Stimulated activated naive CD4-positive, alpha-beta T cell (primary cell): ENCODE results near the gene NANOS3.

ENCODE experiments used
- DNase-seq, 6 experiments: peaks; one replicate each; lab custom pipeline; 2025; lab: John Stamatoyannopoulos, UW

NANOS3 gene

DNA sequence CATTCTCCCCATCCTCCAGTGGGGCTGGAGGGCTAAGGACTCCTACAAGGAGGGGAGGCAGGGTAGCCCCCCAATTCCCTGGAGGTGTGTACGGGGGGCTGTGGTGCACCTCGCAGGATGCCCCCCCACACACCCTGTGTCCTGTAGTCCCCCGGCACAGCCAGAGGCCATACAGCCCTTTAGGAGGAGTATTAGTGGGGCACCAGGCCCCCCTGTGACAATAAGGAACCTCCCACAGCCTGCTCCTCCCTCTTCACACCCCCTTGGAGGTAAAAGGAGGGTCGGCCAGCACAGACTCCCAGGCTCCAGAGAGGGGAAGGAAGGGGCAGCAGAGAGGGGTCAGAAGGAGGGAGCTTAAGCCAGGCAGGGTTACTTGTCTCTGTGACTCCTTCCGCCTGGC, at the start of gene NANOS3:
Gene NANOS3, plus strand, starts transcription at position 301 of the 400 bp plus-strand sequence. CDS start 115 bp downstream, outside the sequence.
- DNase-seq = no peak

DNA sequence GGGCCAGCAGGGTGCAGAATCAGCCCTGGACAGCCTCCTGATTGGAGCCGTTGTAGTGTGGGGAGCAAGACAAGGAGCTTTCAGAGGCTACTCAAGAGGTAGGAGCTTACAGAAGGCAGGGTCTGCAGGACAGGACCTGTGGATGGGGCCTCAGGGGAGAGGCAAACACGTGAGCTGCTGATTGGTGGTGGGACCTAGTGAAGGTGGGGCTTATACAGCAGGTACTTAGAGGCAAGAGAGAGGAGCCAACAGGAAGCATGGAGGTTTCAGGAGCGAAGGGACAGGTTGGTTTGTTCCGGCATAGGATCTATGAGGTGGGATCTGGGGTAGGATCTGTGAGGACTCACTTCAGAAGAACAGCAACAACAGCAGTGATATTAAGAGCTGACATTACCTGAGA, 49.3 kb upstream of the NANOS3 start:
- DNase-seq = no peak

DNA sequence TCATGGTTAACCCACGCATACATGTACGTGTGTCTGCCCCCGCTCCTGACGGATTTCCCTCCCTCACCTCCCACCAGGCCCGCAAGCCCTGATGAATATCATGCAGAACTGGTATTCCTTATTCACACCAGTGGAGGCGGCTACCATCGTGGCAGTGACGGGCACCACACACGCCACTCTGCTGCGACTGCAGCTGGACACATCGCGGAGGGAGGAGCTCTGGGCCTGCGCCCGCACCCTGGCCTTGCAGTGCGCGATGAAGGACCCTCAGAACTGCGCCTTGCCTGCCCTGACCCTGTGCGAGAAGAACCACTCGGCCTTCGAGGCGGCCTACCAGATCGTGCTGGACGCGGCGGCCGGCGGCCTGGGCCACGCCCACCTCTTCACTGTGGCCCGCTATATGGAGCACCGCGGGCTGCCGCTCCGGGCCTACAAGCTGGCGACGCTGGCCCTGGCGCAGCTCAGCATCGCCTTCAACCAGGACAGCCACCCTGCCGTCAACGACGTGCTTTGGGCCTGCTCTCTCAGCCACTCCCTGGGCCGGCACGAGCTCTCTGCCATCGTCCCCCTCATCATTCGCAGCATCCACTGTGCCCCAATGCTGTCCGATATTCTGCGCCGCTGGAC, 46.7 kb upstream of the NANOS3 start:
- DNase-seq = no peak

DNA sequence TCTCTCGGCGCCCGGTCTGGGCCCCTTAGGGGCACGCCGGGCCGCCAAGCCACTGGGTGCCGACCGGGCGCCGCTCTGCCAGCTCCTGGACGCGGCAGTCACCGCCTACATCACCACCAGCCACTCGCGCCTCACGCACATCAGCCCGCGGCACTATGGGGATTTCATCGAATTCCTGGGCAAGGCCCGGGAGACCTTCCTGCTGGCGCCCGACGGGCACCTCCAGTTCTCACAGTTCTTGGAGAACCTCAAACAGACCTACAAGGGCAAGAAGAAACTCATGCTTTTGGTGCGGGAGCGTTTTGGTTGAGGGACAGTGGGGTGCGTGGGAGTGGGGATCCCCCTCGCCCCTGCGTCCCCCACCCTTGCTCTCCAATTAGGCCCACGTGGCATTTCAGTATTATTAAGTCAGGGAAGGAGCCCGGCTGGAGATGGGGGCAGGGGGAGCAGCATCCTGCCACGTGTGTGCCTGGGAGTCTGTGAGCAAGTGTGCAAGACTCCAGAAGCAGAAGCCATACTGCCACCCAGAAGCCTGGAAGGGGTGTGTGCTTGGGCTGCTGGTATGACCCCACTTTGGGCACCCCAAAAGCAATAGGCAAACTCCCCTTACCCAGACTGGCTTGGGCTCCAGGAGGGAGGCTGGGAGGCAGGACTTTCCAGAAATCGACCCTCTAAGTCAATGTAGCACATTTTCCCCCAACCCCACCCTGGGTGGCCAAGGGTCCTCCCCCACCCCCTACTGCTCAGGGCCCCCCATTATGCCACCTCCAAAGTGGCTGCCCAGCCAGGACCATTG, 46.0 kb upstream of the NANOS3 start:
- DNase-seq = no peak

DNA sequence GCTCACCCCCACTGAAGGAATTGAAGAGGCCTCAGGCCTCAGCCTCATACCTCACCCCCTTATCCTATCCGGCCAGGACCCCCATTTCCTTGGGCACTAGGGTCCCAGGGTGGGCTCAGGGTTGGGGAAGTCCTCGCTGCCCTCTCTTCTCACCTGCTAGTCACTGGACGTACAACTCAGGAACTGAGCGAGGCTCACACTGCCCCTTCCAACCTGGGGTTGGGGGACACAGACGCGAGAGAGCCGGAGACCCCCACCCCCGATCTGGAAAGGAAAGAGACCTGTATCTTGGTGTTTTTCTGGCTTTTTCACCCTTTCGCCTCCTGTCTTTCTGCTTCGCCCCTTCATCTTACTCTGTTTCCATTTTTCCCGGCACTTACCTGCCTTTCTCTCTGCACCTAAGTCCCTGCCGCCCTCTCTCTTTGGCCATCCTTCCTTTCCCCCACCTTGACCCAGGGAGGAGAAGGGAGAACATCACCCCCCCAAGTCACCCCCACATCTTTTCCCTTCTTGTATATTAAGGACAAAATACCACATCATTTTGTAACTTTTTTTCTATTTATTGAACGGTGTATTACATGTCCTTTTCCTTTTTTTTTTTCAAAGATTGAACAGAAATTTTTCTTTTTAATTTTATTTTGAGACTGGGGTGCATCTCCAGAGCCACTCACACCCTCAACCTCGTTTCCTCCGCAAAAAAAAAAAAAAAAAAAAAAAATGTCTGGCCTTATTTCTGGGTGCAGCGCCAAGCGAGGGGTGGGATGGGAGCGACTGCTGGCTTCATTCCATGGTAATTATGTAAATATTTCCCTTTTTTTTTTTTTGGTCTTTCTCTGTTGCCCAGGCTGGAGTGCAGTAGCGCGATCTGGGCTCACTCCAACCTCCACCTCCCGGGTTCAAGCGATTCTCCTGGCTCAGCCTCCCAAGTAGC, 45.1 kb upstream of the NANOS3 start:
- DNase-seq = no peak

DNA sequence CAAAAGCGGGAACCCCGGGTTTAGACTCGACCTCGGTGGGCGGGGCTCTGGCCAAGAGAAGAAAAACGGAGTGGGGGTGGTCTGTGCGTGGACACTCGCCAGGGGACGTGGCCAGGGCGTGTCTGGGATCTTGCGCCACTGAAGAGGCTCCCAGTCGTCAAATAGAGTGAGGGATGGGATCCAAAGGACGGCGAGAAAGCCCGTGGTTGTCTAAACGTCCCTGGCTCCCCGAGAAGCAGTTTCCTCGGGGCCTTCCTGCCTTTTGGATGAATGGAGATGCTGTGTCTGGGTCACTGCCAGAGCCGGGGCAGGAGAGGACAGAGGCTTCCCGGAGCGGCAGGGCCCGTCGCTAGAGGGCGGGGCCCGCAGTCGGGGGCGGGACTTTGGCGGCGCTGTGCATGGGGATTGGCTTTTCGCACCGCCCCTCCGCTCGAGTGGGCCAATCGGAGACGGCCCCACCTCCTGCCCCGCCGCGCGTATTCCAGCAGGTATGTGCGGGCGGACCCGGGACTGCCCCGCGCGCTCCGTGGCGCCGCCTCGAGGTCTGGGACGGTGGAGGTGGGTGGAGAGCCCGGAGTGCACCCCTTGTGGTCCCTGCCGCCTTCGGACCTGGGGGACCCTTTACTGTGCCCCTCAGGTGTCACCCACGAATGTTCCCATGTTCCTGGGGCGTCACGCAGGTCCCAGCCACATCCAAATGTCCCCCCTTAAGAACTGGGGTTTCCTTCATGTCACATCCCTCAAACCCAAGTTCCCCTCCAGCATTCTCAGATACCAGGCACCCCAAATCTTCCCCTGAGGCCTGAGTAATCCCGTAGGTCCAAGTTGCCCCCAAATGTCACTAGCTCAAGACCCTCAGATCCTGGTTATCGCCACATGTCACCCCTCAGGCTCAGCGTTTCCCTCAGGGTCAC, 43.3 kb upstream of the NANOS3 start:
- DNase-seq = peak; percentile 82 to 91 (median 90)

DNA sequence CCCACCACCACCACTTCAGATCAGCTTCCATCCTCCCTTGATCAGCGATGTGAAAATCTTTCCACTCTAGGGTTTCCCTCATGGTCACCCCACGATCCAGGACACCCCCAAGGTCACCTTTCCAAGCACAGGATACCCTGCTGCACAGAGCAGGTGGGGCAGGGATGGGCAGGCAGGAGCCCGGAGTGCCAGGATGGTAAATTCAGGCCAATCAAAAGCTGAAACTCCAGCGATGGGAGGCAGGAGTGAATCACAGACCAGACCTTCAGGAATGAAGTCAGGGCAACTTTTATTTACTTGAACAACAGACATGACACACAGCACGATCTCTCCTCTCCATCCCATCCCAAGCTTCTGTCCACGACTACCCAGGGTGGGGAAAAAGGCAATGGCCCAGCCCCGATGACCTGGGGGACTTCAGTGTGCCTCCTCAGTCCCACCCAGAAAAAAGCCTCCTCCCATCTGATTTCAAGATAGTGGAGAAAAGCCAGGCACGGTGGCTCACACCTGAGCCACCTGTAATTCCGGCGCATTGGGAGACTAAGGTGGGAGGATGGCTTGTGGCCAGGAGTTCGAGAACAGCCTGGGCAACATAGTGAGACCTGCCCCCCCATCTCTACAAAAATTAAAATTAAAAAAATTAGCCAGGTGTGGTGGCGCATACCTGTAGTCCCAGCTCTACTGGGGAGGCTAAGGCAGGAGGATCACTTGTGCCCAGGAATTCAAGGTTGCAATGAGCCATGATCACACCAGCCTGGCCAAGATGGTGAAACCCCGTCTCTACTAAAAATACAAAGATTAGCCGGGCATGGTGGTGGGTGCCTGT, 42.5 kb upstream of the NANOS3 start:
- DNase-seq = peak in 2 of 6 experiments; percentile 25 to 44

DNA sequence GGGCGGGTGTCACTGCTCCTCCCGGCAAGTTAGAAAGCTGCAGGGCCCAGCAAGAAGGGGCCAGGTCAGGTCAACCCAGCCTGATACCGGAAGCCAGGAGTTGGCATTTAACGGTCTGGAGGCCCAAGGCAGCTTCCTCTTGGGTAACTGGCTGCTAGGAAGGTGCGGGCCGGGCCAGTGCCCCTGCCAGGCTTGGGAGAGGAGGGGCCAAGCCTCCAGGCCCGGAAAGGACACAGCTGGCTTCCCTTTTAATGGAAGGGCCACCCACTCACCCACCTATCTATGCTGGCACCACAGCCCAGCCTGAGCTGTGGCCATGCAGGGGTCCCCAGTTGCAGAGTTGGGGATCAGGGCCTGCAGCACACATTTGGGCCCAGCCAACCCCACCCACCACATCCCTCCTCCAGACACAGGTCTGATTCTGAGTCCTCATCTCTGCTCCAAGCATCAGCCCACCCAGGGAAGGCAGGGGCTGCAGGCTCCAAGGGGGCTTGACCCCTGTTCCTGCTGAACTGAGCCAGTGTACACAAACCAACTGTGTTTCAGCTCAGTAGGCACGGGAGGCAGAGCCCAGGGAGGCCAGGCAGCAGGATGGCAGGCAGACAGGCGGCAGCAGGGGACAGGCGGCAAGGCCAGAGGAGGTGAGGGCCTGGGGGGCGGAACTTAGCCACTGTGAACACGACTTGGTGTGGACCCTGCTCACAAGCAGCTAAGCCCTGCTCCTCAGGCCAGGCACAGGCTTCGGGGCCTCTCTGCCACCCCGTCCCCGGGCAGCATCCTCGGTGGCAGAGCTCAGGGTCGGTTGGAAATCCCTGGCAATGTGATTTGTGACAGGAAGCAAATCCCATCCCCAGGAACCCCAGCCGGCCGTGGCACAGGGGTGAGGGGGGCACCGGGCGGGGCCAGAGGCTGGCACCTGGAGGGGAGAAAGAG, 40.9 kb upstream of the NANOS3 start:
- peak in 1 of 6 experiments; percentile 36 for DNase-seq

DNA sequence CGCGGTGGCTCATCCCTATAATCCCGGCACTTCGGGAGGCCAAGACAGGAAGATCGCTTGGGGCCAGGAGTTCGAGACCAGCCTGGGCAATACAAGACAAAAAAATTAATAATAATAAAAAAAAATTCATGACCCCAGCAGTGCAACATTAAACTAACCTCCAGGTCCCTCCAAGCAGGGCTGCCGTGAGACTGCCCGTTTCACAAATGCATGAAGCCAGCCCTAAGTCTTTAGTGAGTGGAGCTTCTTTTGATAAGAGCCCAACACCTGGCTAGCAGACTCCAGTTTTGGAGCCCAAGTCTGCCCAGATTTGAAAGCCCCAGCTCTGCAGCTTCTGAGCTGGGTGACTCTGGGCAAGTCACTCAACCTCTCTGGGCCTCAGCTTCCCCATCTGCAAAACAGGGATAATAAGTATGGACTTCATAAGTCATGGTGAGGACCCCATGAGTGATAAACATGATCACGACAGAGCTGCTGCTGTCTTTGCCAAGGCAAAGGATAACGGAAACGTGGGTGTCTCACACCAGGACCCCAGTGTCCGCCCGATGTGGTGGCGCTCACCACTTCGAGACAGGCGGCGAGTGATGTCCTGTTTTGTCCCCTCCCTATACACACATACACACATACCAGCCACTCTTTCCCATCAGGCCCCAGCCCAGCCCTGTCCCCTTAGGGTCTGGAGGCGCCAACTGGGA, 38.4 kb upstream of the NANOS3 start:
- DNase-seq = peak in 1 of 6 experiments; percentile 53

DNA sequence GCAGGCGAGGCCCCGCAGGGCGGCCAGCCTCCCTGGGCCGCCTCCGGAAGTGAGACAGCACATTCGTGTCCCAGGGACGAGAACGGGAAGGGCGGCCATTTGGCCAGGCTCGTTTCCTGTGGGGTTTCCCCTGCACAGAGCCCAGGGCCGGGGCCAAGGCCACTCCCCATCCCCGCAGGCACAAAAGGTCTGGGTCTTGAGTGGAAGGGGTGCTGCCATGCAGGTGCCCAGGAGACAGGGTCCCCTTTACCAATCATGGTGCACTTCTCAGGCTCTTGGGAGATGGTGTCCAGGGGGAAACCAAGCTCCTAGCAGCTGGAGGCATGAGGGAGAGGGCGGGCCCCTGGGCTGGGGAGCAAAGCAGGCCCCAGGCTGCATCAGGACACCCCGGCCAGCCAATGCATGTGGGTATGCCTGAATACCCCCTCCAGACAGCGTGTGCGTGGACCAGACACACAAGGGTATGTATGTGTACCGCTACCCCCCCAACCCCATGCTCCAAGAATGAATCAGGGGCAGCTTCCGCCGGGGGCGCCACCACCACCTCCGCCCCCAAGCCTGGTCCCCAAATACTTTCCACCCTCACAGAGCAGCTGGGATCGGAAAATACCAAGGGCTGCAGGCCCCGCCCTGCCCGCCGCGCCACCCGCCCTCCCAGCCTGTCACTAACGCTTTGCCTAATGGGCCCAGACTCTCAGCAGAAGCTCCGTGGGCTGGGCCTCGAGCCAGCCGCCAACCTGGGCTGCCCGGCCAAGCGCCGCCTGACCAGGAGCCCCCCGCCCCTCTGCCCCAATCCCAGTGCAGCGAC, 37.6 kb upstream of the NANOS3 start:
- peak in 5 of 6 experiments; percentile 56 to 80 (median 70) for DNase-seq

DNA sequence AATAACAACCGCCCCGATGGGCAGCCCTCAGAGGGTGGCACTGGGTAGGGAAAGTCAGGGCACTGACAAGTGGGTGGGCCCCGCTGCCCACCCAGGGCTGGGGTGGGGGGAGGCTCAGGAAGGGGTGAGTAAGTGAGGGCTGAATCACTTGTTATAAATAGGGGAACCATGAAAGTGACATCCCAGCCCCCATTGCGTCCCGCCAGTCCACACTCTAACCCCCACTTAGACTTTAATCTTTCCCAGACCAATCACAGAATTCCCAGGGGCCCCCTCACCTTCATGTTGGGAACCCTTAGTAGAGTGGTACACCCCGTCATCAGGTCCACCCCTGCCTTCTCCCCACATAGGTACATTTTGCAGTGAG, 37.0 kb upstream of the NANOS3 start:
- DNase-seq = no peak

DNA sequence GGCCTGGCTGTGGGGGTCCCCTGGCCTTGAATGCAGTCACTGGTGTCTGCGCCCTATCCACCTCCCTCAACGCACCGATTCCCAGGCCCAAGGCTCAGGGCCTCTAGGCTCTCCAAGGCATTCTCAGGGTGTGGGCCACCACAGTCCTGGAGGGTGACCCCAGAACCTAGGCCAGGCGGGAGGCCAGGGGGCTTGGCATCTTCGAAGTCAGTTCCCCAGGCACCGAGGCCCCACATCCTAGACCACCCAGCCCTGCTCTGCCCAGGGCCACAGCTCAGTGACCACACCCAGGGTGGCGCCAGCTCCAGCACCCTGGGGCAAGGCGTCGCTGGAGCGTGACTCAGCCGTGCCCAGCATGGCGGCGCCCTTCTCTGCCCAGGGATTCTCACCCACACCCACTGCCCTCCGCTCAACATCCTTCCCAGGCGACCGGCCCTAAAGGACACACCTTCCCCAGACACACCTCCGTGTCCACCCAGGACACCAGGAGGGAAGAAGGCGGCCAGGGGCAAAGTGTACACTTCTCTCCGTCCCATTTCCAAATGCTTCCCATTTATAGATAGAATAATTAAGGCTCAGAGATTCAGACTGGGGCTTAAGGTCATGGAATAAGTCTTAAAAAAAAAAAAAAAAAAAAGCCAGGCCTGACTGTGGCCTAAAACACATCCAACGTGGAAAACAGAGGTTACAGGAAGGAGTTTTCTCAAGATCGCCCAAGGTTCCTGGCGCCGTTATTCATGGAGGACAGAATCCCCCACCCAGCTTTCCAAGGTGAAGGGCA, 36.4 kb upstream of the NANOS3 start:
- DNase-seq = peak in 1 of 6 experiments; percentile 50

DNA sequence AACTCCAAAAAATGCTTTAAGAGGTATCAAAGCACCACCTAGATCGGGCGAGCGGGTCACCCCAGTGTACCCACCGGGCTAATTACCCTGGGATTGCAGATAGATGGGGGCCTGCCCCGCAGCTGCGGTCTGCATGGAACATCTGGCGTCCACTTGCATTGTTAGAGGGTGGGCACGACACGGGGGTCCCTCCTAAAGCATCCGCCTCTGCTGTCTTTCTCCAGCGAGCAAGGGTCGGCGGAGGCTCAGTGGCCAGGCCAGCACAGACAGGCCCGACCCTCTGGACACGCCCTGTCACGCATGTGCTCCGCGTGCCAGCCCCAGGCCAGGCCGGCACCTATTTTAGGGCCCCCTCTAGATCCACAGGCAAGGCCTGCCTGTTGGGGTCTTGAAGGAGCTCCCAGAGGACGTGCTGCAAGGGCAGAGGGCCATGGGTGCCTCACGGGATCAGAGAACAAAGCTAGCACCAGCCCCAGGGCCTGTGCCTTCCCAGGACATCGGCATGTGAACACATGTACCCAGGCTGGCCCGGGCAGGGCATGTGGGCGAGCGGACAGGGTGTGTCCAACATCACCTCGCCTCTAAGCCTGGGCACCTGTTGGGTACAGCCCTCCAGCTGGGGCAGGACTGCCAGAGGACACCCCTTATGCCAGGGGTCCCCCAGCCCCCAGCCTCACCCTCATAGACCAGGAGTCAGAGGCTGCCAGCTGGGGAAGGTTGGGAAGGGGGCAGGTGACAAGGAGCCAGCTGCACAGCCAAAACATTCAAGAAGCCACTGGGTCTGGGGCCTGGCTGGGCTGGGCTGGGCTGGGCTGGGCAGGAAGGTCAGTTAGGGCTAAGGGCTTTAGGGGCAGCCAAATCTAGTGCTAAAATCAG, 35.6 kb upstream of the NANOS3 start:
- peak in 1 of 6 experiments; percentile 28 for DNase-seq

DNA sequence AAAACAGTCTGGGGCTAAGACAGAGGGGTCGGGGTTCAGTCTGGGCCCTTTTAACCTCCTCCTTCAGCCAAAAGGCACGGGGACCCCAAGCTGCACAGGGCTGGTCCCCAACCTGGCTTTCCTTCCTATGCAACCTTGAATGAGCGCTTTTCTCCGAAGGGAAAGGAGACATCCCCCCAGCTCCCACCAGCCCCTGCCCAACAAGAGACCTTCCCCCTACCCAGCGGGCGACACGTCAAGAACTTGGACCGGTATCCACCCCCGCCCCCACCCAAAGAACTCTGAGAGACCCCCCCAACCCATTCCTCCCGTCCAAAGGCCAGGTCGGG, 35.0 kb upstream of the NANOS3 start:
- peak in 1 of 6 experiments; percentile 57 for DNase-seq

DNA sequence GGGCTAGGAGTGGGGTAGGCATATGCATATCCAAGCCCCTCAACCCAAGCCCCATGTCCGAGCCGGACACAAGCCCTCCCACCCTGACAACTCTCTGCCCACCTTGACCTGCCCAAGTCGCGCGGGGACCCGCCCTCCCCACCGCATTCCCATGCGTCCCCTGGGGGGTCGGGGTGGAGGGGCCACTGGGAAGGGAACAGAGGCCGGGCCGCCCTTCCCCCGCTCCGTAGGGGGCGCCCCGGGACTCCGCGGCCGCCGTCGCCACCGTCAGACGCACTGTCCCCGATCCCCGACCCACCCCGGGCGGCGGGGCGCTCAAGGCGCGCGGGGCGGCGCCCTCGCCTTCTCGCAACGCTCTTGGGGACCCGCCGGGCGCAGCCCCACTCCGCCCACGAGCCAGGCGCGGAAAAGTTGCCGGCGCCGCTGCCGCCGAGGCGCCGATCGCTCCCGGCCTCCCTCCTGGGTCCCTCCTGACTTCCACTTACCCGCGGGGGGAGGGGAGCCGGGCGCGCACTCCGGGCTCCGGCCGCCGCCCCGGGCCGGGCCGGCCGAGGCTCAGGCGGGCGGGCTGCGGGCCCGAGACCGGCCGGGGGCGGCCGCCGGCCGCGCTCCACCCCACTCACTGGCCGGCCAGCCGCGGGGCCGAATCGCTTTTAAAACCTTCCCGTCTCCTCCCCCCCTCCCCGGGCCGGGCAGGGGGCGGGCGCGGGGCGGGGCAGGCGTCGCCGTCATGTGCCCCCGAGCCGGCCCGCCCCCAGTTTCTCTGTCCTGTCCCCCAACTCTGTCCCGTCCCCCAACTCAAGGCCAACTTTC, 34.4 kb upstream of the NANOS3 start:
- peak; percentile 31 to 66 (median 56) for DNase-seq
